Stimulated activated CD4-positive, alpha-beta T cell treated with anti-CD3 and anti-CD28 coated beads, Interleukin-4, amount 100 ng/mL, for 24 hours (primary cell): ENCODE results near the gene C16orf46.

ENCODE experiments used
- DNase-seq: peaks from one replicate; pipeline ENCODE4 v3.0.0-alpha.2; 2020

Gene C16orf46

DNA sequence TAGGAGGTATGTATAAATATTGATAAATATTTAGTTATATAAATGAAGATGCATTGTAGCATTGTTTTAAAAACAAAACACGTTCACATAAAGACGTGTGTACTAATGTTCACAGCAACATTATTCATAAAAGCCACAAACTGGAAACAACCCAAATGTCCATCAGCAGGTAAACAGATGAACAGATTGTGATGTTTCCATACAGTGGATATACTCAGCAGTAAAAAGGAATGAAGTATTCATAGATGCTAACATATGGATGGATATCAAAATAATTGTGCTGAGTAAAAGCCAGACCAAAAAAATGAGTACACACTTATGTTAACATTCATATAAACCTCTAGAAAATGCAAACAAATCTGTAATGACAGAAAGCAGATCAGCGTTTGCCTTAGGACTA, 64.1 kb downstream of the C16orf46 start:
- no peak for DNase-seq
